K562 (cell line): ENCODE measurements around the gene THEMIS. TPM values are rescaled to one million over a fixed set of nuclear protein-coding genes. Genes with fewer than 3 reads are reported as not detected.

ENCODE experiments used
- ATAC-seq: fragments of 200-7000 bp; cut with Tn5 transposase; 3 replicates; pipeline ENCODE4 v1.9.1; 2020; ENCODE audit warnings: moderate library complexity
- BruUV-seq: library from RNA; stranded (reverse); fragments of 400-500 nt; replicated peaks from 2 replicates; lab custom pipeline; 2021; lab: Mats Ljungman, UMichigan
- CTCF ChIA-PET: fragments of 300-600 bp; formaldehyde crosslinking; extraction: SDS; loops from one replicate; lab custom pipeline; 2021; ENCODE audit warnings: low intra/inter-chr PET ratio; lab: Yijun Ruan, JAX
- POLR2A ChIA-PET: fragments of 300-600, 350-650 bp; sonication (Branson Sonifier 250); formaldehyde crosslinking; extraction: SDS; loops from one replicate; lab custom pipeline; 2021; ENCODE audit warnings: antibody characterized with exemption, inconsistent platforms; lab: Yijun Ruan, JAX
- DNase-seq, 4 experiments: peaks; one replicate each; pipeline versions ENCODE4 v3.0.0 to v3.0.0-alpha.2; 2011 to 2018; ENCODE audit warnings: low spot score in 3 of 4, mixed read lengths in 3 of 4; ENCODE audit errors: extremely low read depth in 1 of 4
- FAIRE-seq: peaks from 2 replicates; lab custom pipeline; 2011; peaks lifted over from hg19 to GRCh38; lab: Jason Lieb, UNC
- H2AFZ ChIP-seq: 2 replicates; pipeline ENCODE4 v1.6.0; 2011; ENCODE audit warnings: low read depth, low read length, control low read depth, inconsistent platforms
- H3K27ac ChIP-seq: fragments of 200-600 bp; 3 replicates; pipeline ENCODE4 v1.8.0; 2011; ENCODE audit warnings: low read depth, mild to moderate bottlenecking, control low read depth, inconsistent platforms, low read length, moderate library complexity, mixed read lengths; ENCODE audit errors: extremely low read depth
- H3K27me3 ChIP-seq, 2 experiments: fragments of 300-600 bp in 1 of 2; 2 replicates in 1 of 2; 3 replicates in 1 of 2; pipeline versions ENCODE4 v1.6.0 to v1.8.0; 2011; ENCODE audit warnings: inconsistent platforms in 2 of 2, low read length in 2 of 2, mild to moderate bottlenecking in 1 of 2, mixed read lengths in 1 of 2, moderate library complexity in 1 of 2; ENCODE audit not compliant: control insufficient read depth in 2 of 2, insufficient read depth in 2 of 2
- H3K36me3 ChIP-seq: fragments of 300-600 bp; 3 replicates; pipeline ENCODE4 v1.8.0; 2011; ENCODE audit warnings: mild to moderate bottlenecking, low read length, inconsistent platforms; ENCODE audit not compliant: control insufficient read depth, insufficient read depth
- H3K4me1 ChIP-seq, 2 experiments: fragments of 200-600 bp in 1 of 2; replicated peaks in 1 of 2; 2 replicates in 1 of 2; 3 replicates in 1 of 2; pipeline versions ENCODE4 v1.5.1 to v1.8.0; 2011; ENCODE audit warnings: inconsistent platforms in 2 of 2, low read length in 2 of 2, mild to moderate bottlenecking in 1 of 2, mixed read lengths in 1 of 2, moderate library complexity in 1 of 2; ENCODE audit not compliant: control insufficient read depth in 2 of 2, insufficient read depth in 2 of 2
- H3K4me2 ChIP-seq: 2 replicates; pipeline ENCODE4 v1.6.1; 2011; ENCODE audit warnings: low read length, control low read depth, inconsistent platforms, mixed read lengths; ENCODE audit not compliant: insufficient read depth
- H3K4me3 ChIP-seq: fragments of 200-600 bp; sonication (generic), shearing (Covaris generic); 2 replicates; pipeline ENCODE4 v1.5.1; 2016; ENCODE audit warnings: control low read depth, inconsistent platforms
- H3K79me2 ChIP-seq: fragments of 200-600 bp; 3 replicates; pipeline ENCODE4 v1.8.0; 2011; ENCODE audit warnings: low read length, inconsistent platforms; ENCODE audit not compliant: control insufficient read depth, insufficient read depth
- H3K9ac ChIP-seq, 2 experiments: 2 replicates each; pipeline versions ENCODE4 v1.6.0 to v1.6.1; 2011; ENCODE audit warnings: low read depth in 2 of 2, low read length in 2 of 2, control low read depth in 1 of 2, inconsistent platforms in 1 of 2, mild to moderate bottlenecking in 1 of 2, mixed read lengths in 1 of 2; ENCODE audit not compliant: insufficient read depth in 1 of 2
- H3K9me1 ChIP-seq: one replicate; pipeline ENCODE4 v1.6.0; 2011; ENCODE audit warnings: inconsistent platforms, mild to moderate bottlenecking, low read length, moderate library complexity; ENCODE audit not compliant: control insufficient read depth, insufficient read depth
- H3K9me3 ChIP-seq: replicated peaks from 2 replicates; pipeline ENCODE4 v1.5.1; 2011; ENCODE audit warnings: low read depth, low read length, inconsistent platforms; ENCODE audit not compliant: control insufficient read depth, insufficient read depth
- H4K20me1 ChIP-seq: replicated peaks from 2 replicates; pipeline ENCODE4 v1.6.1; 2011; ENCODE audit warnings: low read length, inconsistent platforms, mixed read lengths; ENCODE audit not compliant: control insufficient read depth, insufficient read depth
- ADNP ChIP-seq: fragments of 200-800 bp; sonication (Bioruptor generic); IDR thresholded peaks from 2 replicates; pipeline ENCODE4 v1.6.1; 2016; ENCODE audit warnings: missing genetic modification characterization, missing compliant biosample characterization
- ARNT ChIP-seq, 2 experiments: fragments of 450-650 bp; IDR thresholded peaks; 2 replicates each; pipeline ENCODE4 v1.6.1; 2016; ENCODE audit warnings: mild to moderate bottlenecking in 1 of 2
- HDAC6 ChIP-seq: IDR thresholded peaks from 2 replicates; pipeline ENCODE4 v1.6.1; 2012; ENCODE audit warnings: low read depth, mild to moderate bottlenecking, control low read depth, inconsistent platforms, low read length, moderate library complexity
- HLTF ChIP-seq: fragments of 450-650 bp; IDR thresholded peaks from 2 replicates; pipeline ENCODE4 v1.6.1; 2016
- HNRNPK ChIP-seq: fragments of 200-400 bp; formaldehyde crosslinking; IDR thresholded peaks from one replicate; pipeline ENCODE4 v1.6.1; 2018; ENCODE audit warnings: mild to moderate bottlenecking, low read depth, low read length; ENCODE audit not compliant: poor library complexity, severe bottlenecking
- NR1H2 ChIP-seq: sonication (generic); formaldehyde crosslinking; IDR thresholded peaks from 2 replicates; pipeline ENCODE4 v1.4.0; 2020; ENCODE audit warnings: mild to moderate bottlenecking, missing genetic modification reagents
- STAT5B ChIP-seq: fragments of 250-450 bp; sonication (Bioruptor Pico); IDR thresholded peaks from 2 replicates; pipeline ENCODE4 v1.8.0; 2021; ENCODE audit warnings: mild to moderate bottlenecking, inconsistent platforms
- XRCC3 ChIP-seq: fragments of 450-650 bp; IDR thresholded peaks from 2 replicates; pipeline ENCODE4 v1.6.1; 2017; ENCODE audit warnings: mild to moderate bottlenecking, moderate library complexity
- ZKSCAN3 ChIP-seq: fragments of 250-450 bp; sonication (Bioruptor Pico); IDR thresholded peaks from 2 replicates; pipeline ENCODE4 v1.4.0; 2020
- ZNF12 ChIP-seq: sonication (generic); formaldehyde crosslinking; IDR thresholded peaks from 2 replicates; pipeline ENCODE4 v1.4.0; 2020; ENCODE audit warnings: mild to moderate bottlenecking, missing genetic modification reagents
- ZNF311 ChIP-seq: fragments of 250-450 bp; sonication (Bioruptor Pico); IDR thresholded peaks from 2 replicates; pipeline ENCODE4 v1.4.0; 2020; ENCODE audit warnings: mild to moderate bottlenecking, moderate library complexity
- ZNF644 ChIP-seq: fragments of 200-800 bp; sonication (Bioruptor generic); IDR thresholded peaks from 2 replicates; pipeline ENCODE4 v1.6.1; 2016; ENCODE audit warnings: low read depth, missing genetic modification characterization, missing compliant biosample characterization
- ZNF668 ChIP-seq: fragments of 250-450 bp; sonication (Bioruptor Pico); IDR thresholded peaks from 2 replicates; pipeline ENCODE4 v1.8.0; 2022; ENCODE audit warnings: mild to moderate bottlenecking, inconsistent platforms
- WGBS: fragments of 100-300 bp; shearing (Covaris generic); methylation state at CpG from one replicate; pipeline ENCODE4 v1.1.6; 2016; ENCODE audit warnings: low coverage, mixed read lengths; ENCODE audit not compliant: insufficient coverage; ENCODE audit errors: missing lambda C conversion rate; 5-methylcytosine and 5-hydroxymethylcytosine counted together
- in situ Hi-C: fragments of 300-500 bp; cut with MboI; formaldehyde crosslinking; loops from 4 replicates; pipeline ENCODE4 v1.15.0; 2018; ENCODE audit warnings: inconsistent platforms, mixed read lengths
- intact Hi-C: fragments of 100-400 bp; cut with micrococcal nuclease; formaldehyde crosslinking; loops from 2 replicates; pipeline ENCODE4 v1.14.2; 2022
- polyA plus RNA-seq, 8 experiments: library from polyadenylated mRNA; depleted of rRNA in 4 of 8; stranded (reverse) in 5 of 8; unstranded in 3 of 8; fragments of >200 nt; fragmentation: Nextera tagmentation in 2 of 8; fragmentation: Illumina TruSeq in 1 of 8; extraction: Ambion mirVana in 2 of 8; extraction: Trizol in 1 of 8; gene quantifications; 2 replicates each; pipeline versions ENCODE4 v1.2.1 to v1.2.3, GENCODE V29; 2011 to 2014; ENCODE audit warnings: inconsistent platforms in 1 of 8, missing spikeins in 1 of 8
- total RNA-seq, 7 experiments: library from RNA; depleted of rRNA in 6 of 7; stranded (reverse); fragments of >200 nt in 6 of 7; fragmentation: Illumina TruSeq in 2 of 7; extraction: Trizol in 2 of 7; gene quantifications; 2 replicates each; pipeline versions ENCODE4 v1.2.1 to v1.2.3, GENCODE V29; 2011 to 2021; ENCODE audit warnings: low replicate concordance in 1 of 7
- TF ChIP-seq, protein P1 (sequence below): sonication (generic); formaldehyde crosslinking; IDR thresholded peaks from 2 replicates; pipeline ENCODE4 v1.8.0; 2023; ENCODE audit warnings: mild to moderate bottlenecking, missing genetic modification reagents
- TF ChIP-seq, protein P2 (sequence below), 3 experiments: fragments of 200-800 bp in 1 of 3; fragments of 250-450 bp in 1 of 3; fragments of 450-650 bp in 1 of 3; sonication (Bioruptor Pico) in 1 of 3; sonication (Bioruptor generic) in 1 of 3; formaldehyde crosslinking in 1 of 3; IDR thresholded peaks; 2 replicates each; pipeline versions ENCODE4 v1.6.1 to v1.8.0; 2016 to 2022; ENCODE audit warnings: mild to moderate bottlenecking in 2 of 3, missing genetic modification characterization in 2 of 3, missing compliant biosample characterization in 1 of 3, moderate library complexity in 1 of 3

THEMIS gene
- total and polyA plus RNA-seq, 9 of the 15 experiments (the other 6 are each of a cell fraction or from before 2014, with no cell fraction given): 0.09 TPM; not detected in 8

DNA sequence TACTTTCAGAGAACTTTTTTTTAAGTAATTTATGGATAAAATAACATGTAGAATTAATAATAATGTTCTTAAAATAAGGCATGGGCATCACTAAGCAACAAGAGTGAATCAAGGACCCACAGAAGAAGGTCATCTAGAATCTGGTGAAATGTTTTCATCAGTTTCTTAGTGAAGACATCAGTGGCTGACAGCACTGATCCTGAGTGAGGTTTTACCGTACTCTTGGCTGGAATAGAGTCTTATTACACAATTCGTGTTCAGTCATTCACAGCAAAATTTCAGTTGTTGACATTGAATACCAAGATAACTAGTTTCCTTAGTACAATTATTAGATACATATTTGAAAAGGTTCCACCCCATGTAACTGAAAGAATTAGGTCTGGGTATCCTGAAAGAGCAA lies 183.5 kb downstream of the THEMIS start:
- in situ Hi-C loops: no loop called here
- Histone ChIP-seq H4K20me1 (no peaks in the 10 kb centered on the region), H3K4me3 (no peak overlapping the region), H2AFZ (no peak overlapping the region), H3K27ac (no peak overlapping the region), H3K79me2 (no peaks in the 10 kb centered on the region), H3K36me3 (no peaks in the 10 kb centered on the region), H3K9me3 (no peaks in the 10 kb centered on the region; the same call in 1 of the 2 replicates), H3K4me2 (no peak overlapping the region), H3K9me1 (no peaks in the 10 kb centered on the region), H3K9ac (no peak overlapping the region), H3K4me1 (no peaks in the 10 kb centered on the region), H3K27me3 (no peaks in the 10 kb centered on the region)
- BruUV-seq: no TSS peak
- POLR2A ChIA-PET: no interaction called here
- FAIRE-seq (no peak), DNase-seq (no peak), ATAC-seq (no peak)
- CTCF ChIA-PET: no interaction called here
- TF ChIP-seq STAT5B (CRISPR knock-in tag) (no peak), ARNT (IDR thresholded peaks at IDR 0.05) (no peak), ZNF311 (no peak), HNRNPK (no peak), ZNF12 (no peak), ZKSCAN3 (CRISPR knock-in tag) (no peak), NR1H2 (CRISPR knock-in tag) (no peak), ADNP (tag) (no peak), ZNF644 (no peak), HDAC6 (no peak), XRCC3 (no peak), ZNF668 (CRISPR knock-in tag) (no peak), HLTF (no peak)
- TF ChIP-seq, protein P1, sequence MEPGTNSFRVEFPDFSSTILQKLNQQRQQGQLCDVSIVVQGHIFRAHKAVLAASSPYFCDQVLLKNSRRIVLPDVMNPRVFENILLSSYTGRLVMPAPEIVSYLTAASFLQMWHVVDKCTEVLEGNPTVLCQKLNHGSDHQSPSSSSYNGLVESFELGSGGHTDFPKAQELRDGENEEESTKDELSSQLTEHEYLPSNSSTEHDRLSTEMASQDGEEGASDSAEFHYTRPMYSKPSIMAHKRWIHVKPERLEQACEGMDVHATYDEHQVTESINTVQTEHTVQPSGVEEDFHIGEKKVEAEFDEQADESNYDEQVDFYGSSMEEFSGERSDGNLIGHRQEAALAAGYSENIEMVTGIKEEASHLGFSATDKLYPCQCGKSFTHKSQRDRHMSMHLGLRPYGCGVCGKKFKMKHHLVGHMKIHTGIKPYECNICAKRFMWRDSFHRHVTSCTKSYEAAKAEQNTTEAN (CRISPR knock-in tag): no peak
- TF ChIP-seq, protein P2, sequence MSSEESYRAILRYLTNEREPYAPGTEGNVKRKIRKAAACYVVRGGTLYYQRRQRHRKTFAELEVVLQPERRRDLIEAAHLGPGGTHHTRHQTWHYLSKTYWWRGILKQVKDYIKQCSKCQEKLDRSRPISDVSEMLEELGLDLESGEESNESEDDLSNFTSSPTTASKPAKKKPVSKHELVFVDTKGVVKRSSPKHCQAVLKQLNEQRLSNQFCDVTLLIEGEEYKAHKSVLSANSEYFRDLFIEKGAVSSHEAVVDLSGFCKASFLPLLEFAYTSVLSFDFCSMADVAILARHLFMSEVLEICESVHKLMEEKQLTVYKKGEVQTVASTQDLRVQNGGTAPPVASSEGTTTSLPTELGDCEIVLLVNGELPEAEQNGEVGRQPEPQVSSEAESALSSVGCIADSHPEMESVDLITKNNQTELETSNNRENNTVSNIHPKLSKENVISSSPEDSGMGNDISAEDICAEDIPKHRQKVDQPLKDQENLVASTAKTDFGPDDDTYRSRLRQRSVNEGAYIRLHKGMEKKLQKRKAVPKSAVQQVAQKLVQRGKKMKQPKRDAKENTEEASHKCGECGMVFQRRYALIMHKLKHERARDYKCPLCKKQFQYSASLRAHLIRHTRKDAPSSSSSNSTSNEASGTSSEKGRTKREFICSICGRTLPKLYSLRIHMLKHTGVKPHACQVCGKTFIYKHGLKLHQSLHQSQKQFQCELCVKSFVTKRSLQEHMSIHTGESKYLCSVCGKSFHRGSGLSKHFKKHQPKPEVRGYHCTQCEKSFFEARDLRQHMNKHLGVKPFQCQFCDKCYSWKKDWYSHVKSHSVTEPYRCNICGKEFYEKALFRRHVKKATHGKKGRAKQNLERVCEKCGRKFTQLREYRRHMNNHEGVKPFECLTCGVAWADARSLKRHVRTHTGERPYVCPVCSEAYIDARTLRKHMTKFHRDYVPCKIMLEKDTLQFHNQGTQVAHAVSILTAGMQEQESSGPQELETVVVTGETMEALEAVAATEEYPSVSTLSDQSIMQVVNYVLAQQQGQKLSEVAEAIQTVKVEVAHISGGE (CRISPR knock-in tag; IDR thresholded peaks at IDR 0.05): no peak
- intact Hi-C loops: no loop called here
- 0% methylated on average over 2 of the region's 2 CpGs for WGBS
